ENCODE results near the gene LUZP2.

DNA sequence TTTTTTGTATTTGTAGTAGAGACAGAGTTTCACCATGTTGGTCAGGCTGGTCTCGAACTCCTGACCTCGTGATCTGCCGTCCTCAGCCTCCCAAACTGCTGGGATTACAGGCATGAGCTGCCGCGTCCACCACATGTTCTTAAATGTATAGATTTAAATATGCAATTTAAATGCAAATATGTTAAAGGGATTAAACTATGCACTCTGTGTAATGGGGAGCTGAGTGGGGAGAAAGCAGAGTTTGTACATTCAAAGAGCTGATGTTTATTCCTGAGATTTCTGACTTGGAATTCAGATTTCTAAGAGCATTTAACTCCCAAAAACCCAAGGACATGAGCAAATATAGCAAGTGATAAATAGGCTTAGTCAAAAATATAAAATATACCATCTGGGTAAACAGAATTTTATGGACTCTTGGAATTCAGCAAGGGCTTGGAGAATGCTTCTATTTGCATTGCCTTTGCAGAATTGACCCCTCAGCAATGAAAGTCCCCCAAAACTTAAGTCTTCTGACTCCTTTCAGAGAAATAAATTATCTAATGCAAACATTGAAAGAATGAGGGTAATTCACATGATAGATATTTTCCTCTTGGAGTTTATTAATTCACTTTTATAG lies 170.6 kb downstream of the LUZP2 start:
- no peak for TF ChIP-seq ESRRG (CRISPR knock-in tag; IDR thresholded peaks at IDR 0.05)
- TF ChIP-seq TSHZ2 (CRISPR knock-in tag; IDR thresholded peaks at IDR 0.05) = no peak
- TF ChIP-seq, protein P1, sequence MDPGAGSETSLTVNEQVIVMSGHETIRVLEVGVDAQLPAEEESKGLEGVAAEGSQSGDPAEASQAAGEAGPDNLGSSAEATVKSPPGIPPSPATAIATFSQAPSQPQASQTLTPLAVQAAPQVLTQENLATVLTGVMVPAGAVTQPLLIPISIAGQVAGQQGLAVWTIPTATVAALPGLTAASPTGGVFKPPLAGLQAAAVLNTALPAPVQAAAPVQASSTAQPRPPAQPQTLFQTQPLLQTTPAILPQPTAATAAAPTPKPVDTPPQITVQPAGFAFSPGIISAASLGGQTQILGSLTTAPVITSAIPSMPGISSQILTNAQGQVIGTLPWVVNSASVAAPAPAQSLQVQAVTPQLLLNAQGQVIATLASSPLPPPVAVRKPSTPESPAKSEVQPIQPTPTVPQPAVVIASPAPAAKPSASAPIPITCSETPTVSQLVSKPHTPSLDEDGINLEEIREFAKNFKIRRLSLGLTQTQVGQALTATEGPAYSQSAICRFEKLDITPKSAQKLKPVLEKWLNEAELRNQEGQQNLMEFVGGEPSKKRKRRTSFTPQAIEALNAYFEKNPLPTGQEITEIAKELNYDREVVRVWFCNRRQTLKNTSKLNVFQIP (CRISPR knock-in tag; IDR thresholded peaks at IDR 0.05; ENCODE audit: borderline replicate concordance, low read depth) = no peak
- no peak for TF ChIP-seq BACH2 (CRISPR knock-in tag; IDR thresholded peaks at IDR 0.05; ENCODE audit: borderline replicate concordance)
- TF ChIP-seq ZNF565 (CRISPR knock-in tag; conservative IDR thresholded peaks at IDR 0.05; ENCODE audit: low read depth) = no peak
- TF ChIP-seq ISL1 (CRISPR knock-in tag; IDR thresholded peaks at IDR 0.05) = no peak
- TF ChIP-seq SNAI2 (CRISPR knock-in tag; IDR thresholded peaks at IDR 0.05) = no peak
- no peak for TF ChIP-seq ZNF8 (CRISPR knock-in tag; IDR thresholded peaks at IDR 0.05)
- no peak for TF ChIP-seq ZFP30 (CRISPR knock-in tag; IDR thresholded peaks at IDR 0.05)
- no peak for TF ChIP-seq CSDC2 (CRISPR knock-in tag; IDR thresholded peaks at IDR 0.05)
- TF ChIP-seq ZC3H10 (CRISPR knock-in tag; IDR thresholded peaks at IDR 0.05) = no peak
- TF ChIP-seq ARNTL (CRISPR knock-in tag; IDR thresholded peaks at IDR 0.05; ENCODE audit: borderline replicate concordance, low read depth) = no peak
